ENCODE measurements around the gene ENG.
"Not testable (repeated sequence)": the region's sequence is repeated elsewhere in the genome, so short reads cannot be mapped to it uniquely, and the experiment has no call there.

The ENG gene

DNA sequence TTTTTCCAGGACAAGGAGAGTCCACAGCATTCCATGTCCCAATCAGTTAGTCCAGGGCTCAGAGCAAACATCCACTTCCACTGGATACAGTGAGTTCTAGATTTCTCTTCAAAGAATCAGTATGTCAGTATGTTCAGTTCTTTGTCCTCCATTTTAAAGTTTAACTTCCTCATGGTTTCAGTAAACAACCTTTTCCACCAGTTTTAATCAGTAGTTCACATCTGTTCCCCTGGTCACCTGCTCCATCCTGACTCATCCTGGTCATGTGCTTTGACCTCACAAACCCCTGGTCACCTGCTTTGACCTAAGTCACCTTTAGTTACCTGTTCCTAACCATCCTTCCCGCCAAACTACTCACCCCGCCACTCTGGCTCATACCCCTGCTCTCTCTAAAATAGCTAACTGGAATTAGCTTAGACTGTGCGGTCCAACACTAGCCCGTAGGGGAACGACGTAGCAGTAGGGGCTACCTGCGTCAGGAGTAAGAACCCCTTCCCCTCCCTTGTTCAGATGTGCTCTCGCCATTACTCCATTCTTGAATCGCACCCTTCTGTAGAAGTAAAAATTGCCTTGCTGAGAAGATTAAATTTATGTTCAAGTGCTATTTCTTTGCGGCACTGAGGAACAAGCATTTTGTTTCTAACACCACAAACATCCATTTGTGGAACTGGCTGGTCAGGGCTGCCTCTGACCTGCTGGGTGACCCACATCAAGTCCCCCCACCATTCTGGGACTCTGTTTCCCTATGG, 5.5 kb downstream of the ENG start:
- POLR2A ChIA-PET (ENCODE audit: low non-redundant PET): no interaction called here
- DNase-seq (ENCODE audit: low spot score): no peak
- H3K27ac ChIP-seq: no peak overlapping the region
- CTCF ChIA-PET: no interaction called here
- TF ChIP-seq, protein P1, sequence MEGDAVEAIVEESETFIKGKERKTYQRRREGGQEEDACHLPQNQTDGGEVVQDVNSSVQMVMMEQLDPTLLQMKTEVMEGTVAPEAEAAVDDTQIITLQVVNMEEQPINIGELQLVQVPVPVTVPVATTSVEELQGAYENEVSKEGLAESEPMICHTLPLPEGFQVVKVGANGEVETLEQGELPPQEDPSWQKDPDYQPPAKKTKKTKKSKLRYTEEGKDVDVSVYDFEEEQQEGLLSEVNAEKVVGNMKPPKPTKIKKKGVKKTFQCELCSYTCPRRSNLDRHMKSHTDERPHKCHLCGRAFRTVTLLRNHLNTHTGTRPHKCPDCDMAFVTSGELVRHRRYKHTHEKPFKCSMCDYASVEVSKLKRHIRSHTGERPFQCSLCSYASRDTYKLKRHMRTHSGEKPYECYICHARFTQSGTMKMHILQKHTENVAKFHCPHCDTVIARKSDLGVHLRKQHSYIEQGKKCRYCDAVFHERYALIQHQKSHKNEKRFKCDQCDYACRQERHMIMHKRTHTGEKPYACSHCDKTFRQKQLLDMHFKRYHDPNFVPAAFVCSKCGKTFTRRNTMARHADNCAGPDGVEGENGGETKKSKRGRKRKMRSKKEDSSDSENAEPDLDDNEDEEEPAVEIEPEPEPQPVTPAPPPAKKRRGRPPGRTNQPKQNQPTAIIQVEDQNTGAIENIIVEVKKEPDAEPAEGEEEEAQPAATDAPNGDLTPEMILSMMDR (conservative IDR thresholded peaks at IDR 0.05; ENCODE audit: low read depth): no peak

DNA sequence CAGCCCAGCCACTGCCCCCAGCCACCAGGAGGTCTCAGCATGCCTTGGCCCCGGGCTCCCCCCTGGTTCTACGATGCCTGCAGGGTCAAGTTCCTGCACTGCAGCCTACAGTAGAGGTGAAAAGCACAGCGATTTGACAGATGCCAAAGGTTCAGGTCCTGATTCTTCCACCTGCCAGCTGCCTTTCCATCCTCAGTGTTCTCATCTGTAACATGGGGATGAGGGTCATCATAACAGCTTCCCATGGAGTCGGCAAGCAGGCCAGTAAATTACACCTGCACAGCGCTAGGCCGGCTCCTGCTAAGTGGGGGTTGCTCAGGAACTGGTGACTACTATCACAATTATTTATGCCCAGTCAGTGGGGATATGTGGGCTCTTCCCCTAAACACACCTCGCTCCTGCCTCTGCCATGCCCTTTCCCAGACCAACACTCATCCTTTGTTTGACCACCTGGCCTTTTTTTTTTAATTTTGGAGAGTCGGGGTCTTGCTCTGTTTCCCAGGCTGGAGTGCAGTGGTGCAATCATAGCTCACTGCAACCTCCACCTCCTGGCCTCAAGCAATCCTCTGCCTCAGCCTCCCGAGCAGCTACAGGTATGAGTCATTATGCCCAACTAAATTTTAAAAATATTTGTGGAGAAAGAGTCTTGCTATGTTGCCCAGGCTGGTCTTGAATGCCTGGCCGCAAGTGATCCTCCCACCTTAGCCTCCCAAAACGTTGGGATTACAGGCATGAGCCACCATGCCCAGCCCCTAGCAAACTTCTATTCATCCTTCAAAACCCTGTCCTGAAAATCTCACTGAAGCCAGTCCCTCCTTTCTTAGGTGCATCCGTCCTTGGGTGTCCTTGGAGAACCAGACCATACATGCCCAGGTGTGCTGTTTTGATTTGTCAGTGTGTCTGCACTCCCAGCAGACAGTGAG, 6.4 kb downstream of the ENG start:
- ChIA-PET POLR2A (ENCODE audit: low non-redundant PET) (no interaction called here), CTCF (no interaction called here)
- H3K27ac ChIP-seq: peak overlapping the region; percentile 27; the same call in 1 of the 2 replicates
- TF ChIP-seq, protein P1 (conservative IDR thresholded peaks at IDR 0.05; ENCODE audit: low read depth): no peak
- DNase-seq (ENCODE audit: low spot score): no peak

DNA sequence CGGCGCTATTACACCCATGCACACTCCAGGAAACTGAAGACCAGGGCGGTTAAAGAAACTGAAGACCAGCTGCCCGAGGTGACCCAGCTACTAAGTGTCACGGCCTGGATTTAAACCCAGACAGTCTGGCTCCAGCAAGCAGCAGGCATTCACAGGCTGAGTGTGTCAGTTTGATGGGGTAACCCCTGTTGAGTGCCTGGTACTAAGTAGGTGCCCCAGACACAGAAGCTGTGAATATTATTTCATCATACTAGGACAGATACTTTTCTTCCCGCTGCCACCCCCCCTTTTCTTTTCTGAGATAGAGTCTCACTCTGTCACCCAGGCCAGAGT, 7.3 kb downstream of the ENG start:
- ChIA-PET CTCF (interaction anchor here (0.6 to 0.9 kb wide), 2 partner anchors 11 to 75 kb away, joined by 4 read pairs; no protein-coding TSS in a partner anchor), POLR2A (ENCODE audit: low non-redundant PET) (no interaction called here)
- peak overlapping the region; percentile 27 for H3K27ac ChIP-seq
- TF ChIP-seq, protein P1 (conservative IDR thresholded peaks at IDR 0.05; ENCODE audit: low read depth): no peak
- DNase-seq (ENCODE audit: low spot score): no peak

GRCh38 chr9:127846443-127847177, 7.8 kb downstream of the ENG start:
- DNase-seq (ENCODE audit: low spot score): no peak
- peak overlapping the region; percentile 27 for H3K27ac ChIP-seq
- TF ChIP-seq, protein P1 (conservative IDR thresholded peaks at IDR 0.05; ENCODE audit: low read depth): no peak
- ChIA-PET POLR2A (ENCODE audit: low non-redundant PET) (no interaction called here), CTCF (interaction anchor here (0.6 to 2.1 kb wide), 3 partner anchors 11 to 76 kb away, joined by 4 to 12 read pairs (median 4); no protein-coding TSS in a partner anchor)

- not testable (repeated sequence) for DNase-seq (ENCODE audit: low spot score)
- POLR2A ChIA-PET (ENCODE audit: low non-redundant PET): interaction anchor here (0.6 kb wide), 1 partner anchor 43 kb away, joined by 3 read pairs; no protein-coding TSS in a partner anchor
- H3K27ac ChIP-seq: peak overlapping the region; percentile 27
- CTCF ChIA-PET: interaction anchor here (0.8 to 2.1 kb wide), 2 partner anchors 24 to 65 kb away, joined by 4 to 12 read pairs; no protein-coding TSS in a partner anchor
These were observed 8.8 kb downstream of the ENG start for GRCh38 chr9:127845619-127846018.

GRCh38 chr9:127844821-127845359, 9.6 kb downstream of the ENG start:
- POLR2A ChIA-PET (ENCODE audit: low non-redundant PET): interaction anchor here (0.6 kb wide), 1 partner anchor 43 kb away, joined by 3 read pairs; no protein-coding TSS in a partner anchor
- DNase-seq (ENCODE audit: low spot score): no peak
- CTCF ChIA-PET: interaction anchor here (2.1 kb wide), 1 partner anchor 25 kb away, joined by 12 read pairs; no protein-coding TSS in a partner anchor
- TF ChIP-seq, protein P1 (conservative IDR thresholded peaks at IDR 0.05; ENCODE audit: low read depth): no peak
- H3K27ac ChIP-seq: peak overlapping the region; percentile 27
